Measurements from ENCODE around the gene THEMIS2. TPM values are rescaled to one million over a fixed set of nuclear protein-coding genes. Genes with fewer than 3 reads are reported as not detected.

Gene THEMIS2
- total and polyA plus RNA-seq, 2 of the 8 experiments (the other 6 are each of a cell fraction or from before 2014, with no cell fraction given): 12.4 to 28.0 TPM

GRCh38 chr1:27879374-27880082 is 7.2 kb downstream of the THEMIS2 start:
- TF ChIP-seq SP4 (IDR thresholded peaks at IDR 0.05; ENCODE audit: low read length): no peak
- no peak for TF ChIP-seq TAF7 (optimal IDR thresholded peaks at IDR 0.05; ENCODE audit: borderline replicate concordance, low read depth, low read length)
- TF ChIP-seq MAX (IDR thresholded peaks at IDR 0.05): no peak
- no peak for TF ChIP-seq NRF1 (IDR thresholded peaks at IDR 0.05; ENCODE audit: low read depth, low read length)
- TF ChIP-seq RAD21 (IDR thresholded peaks at IDR 0.05 in 1 of 2, conservative IDR thresholded peaks at IDR 0.05 in 1 of 2; ENCODE audit: low read depth in 2 of 2, low read length in 2 of 2): no peak
- TF ChIP-seq CHD2 (IDR thresholded peaks at IDR 0.05; ENCODE audit: low read length): no peak
- TF ChIP-seq SIRT6 (IDR thresholded peaks at IDR 0.05; ENCODE audit: low read length): no peak
- TF ChIP-seq POLR2AphosphoS5 (IDR thresholded peaks at IDR 0.05; ENCODE audit: low read depth, low read length): no peak
- TF ChIP-seq TCF12 (IDR thresholded peaks at IDR 0.05; ENCODE audit: low read depth, low read length): no peak
- TF ChIP-seq CTBP2 (IDR thresholded peaks at IDR 0.05; ENCODE audit: borderline replicate concordance, insufficient read depth, insufficient read length, low read length): no peak
- no peak for TF ChIP-seq KDM5A (IDR thresholded peaks at IDR 0.05; ENCODE audit: low read length)
- H4K5ac ChIP-seq (ENCODE audit: insufficient read length, low read depth, low read length): no peak overlapping the region
- H2AFZ ChIP-seq (ENCODE audit: low read length): no peak overlapping the region
- no peak overlapping the region for H3K4ac ChIP-seq (replicated peaks; ENCODE audit: insufficient read length, low read depth, low read length)
- no peak overlapping the region for H3K4me3 ChIP-seq (ENCODE audit: extremely low read depth in 1 of 4, insufficient read depth in 2 of 4, low read depth in 3 of 4, low read length in 4 of 4)
- H3K79me1 ChIP-seq (ENCODE audit: low read depth, low read length): no peaks in the 10 kb centered on the region
- no peak overlapping the region for H2BK12ac ChIP-seq (ENCODE audit: low read depth, low read length)
- no peak overlapping the region for H2BK20ac ChIP-seq (ENCODE audit: low read length)
- H3K79me2 ChIP-seq (ENCODE audit: control insufficient read depth in 1 of 2, insufficient read depth in 2 of 2, low read length in 2 of 2): no peaks in the 10 kb centered on the region
- H4K20me1 ChIP-seq (replicated peaks in 1 of 2; ENCODE audit: control insufficient read depth in 1 of 2, insufficient read depth in 2 of 2, low read length in 2 of 2): no peaks in the 10 kb centered on the region
- H3K4me1 ChIP-seq (replicated peaks in 1 of 4; ENCODE audit: control insufficient read depth in 3 of 4, insufficient read depth in 4 of 4, low read length in 3 of 4): no peaks in the 10 kb centered on the region
- no peak overlapping the region for H3K23ac ChIP-seq (ENCODE audit: insufficient read length)
- H3K4me2 ChIP-seq (ENCODE audit: insufficient read depth in 1 of 2, low read depth in 2 of 2, low read length in 2 of 2): no peak overlapping the region
- no peak overlapping the region for H4K8ac ChIP-seq (ENCODE audit: extremely low read depth, insufficient read depth, low read length)
- 90% methylated on average over 10 of the region's 10 CpGs; no CpG with 5 or more reads in 1 of the 2 experiments for WGBS, 2 experiments (ENCODE audit: extremely low coverage in 1 of 2, insufficient coverage in 1 of 2, insufficient read length in 1 of 2, insufficient replicate concordance in 2 of 2, low coverage in 1 of 2, low lambda C conversion rate in 2 of 2, missing lambda C conversion rate in 1 of 2)
- H2BK5ac ChIP-seq (ENCODE audit: low read depth, low read length): no peak overlapping the region; the same call in 1 of the 2 replicates
- peaks cover 0 to 3% (median 0%) of the 10 kb centered on the region in 4 experiments; a peak in 2 of 8 replicates for H3K36me3 ChIP-seq (ENCODE audit: control insufficient read depth in 2 of 4, insufficient read depth in 4 of 4, low read length in 3 of 4)
- H2BK120ac ChIP-seq (replicated peaks; ENCODE audit: low read depth, low read length): no peak overlapping the region
- no peaks in the 10 kb centered on the region for H3K9me3 ChIP-seq (ENCODE audit: insufficient read depth in 2 of 2, low read depth in 1 of 2, low read length in 1 of 2)
- ChIA-PET POLR2A (ENCODE audit: partially characterized antibody) (interaction anchor here (0.9 to 1.6 kb wide), 4 partner anchors 8 to 23 kb away, joined by 3 to 9 read pairs (median 4); no protein-coding TSS in a partner anchor), CTCF (ENCODE audit: partially characterized antibody) (interaction anchor here (0.7 to 1.3 kb wide), 5 partner anchors 22 to 80 kb away, joined by 3 to 7 read pairs (median 4); partner anchors contain the start of gene XKR8)
- FAIRE-seq (no peak), DNase-seq (ENCODE audit: low read depth in 1 of 2, low spot score in 2 of 2) (no peak)
- H2AK5ac ChIP-seq (ENCODE audit: low read depth, low read length): no peak overlapping the region
- no peak overlapping the region for H3K14ac ChIP-seq (ENCODE audit: insufficient read length)
- H3K23me2 ChIP-seq (ENCODE audit: low read depth, low read length): no peaks in the 10 kb centered on the region
- no peak overlapping the region for H4K91ac ChIP-seq (replicated peaks; ENCODE audit: insufficient read length, low read length)
- H2BK15ac ChIP-seq (ENCODE audit: low read length): no peak overlapping the region
- H3K18ac ChIP-seq (ENCODE audit: extremely low read depth, low read length): no peak overlapping the region
- H3K27me3 ChIP-seq (replicated peaks in 1 of 4; ENCODE audit: control insufficient read depth in 3 of 4, extremely low read depth in 1 of 4, insufficient read depth in 3 of 4, low read length in 3 of 4): no peaks in the 10 kb centered on the region
- H3K56ac ChIP-seq (replicated peaks; ENCODE audit: insufficient read length, low read depth, low read length): no peak overlapping the region
- H3K9ac ChIP-seq (replicated peaks in 1 of 4; ENCODE audit: extremely low read depth in 1 of 4, low read depth in 3 of 4, low read length in 3 of 4): no peak overlapping the region
- no peak overlapping the region for H3K27ac ChIP-seq (ENCODE audit: low read depth, low read length)
